K562 (cell line): ENCODE data around the gene CLIP1. TPM values are rescaled to one million over a fixed set of nuclear protein-coding genes. Genes with fewer than 3 reads are reported as not detected.

Source experiments
- ERF ChIP-seq: fragments of 450-650 bp; formaldehyde crosslinking; IDR thresholded peaks from 2 replicates; pipeline ENCODE4 v1.4.0; 2020; ENCODE audit warnings: mild to moderate bottlenecking, mixed read lengths
- HDAC3 ChIP-seq: fragments of 450-650 bp; IDR thresholded peaks from 2 replicates; pipeline ENCODE4 v1.6.1; 2018; ENCODE audit warnings: borderline replicate concordance, mild to moderate bottlenecking, moderate library complexity; ENCODE audit not compliant: partially characterized antibody
- JUNB ChIP-seq: fragments of 450-650 bp; formaldehyde crosslinking; conservative IDR thresholded peaks from 2 replicates; pipeline ENCODE4 v1.4.0; 2020; ENCODE audit warnings: mild to moderate bottlenecking
- KDM1A ChIP-seq, 2 experiments: fragments of 450-650 bp; IDR thresholded peaks; 2 replicates each; pipeline ENCODE4 v1.6.1; 2016; ENCODE audit warnings: mild to moderate bottlenecking in 2 of 2
- KDM2B ChIP-seq: fragments of 250-450 bp; sonication (Bioruptor Pico); IDR thresholded peaks from 2 replicates; pipeline ENCODE4 v1.8.0; 2021; ENCODE audit warnings: mild to moderate bottlenecking, moderate library complexity
- MAFG ChIP-seq: fragments of 450-650 bp; conservative IDR thresholded peaks from 2 replicates; pipeline ENCODE4 v1.6.1; 2016; ENCODE audit warnings: missing genetic modification characterization, missing compliant biosample characterization
- NELFE ChIP-seq: IDR thresholded peaks from 2 replicates; pipeline ENCODE4 v1.6.1; 2011; ENCODE audit warnings: mild to moderate bottlenecking; ENCODE audit not compliant: insufficient read depth, insufficient read length
- POLR2AphosphoS5 ChIP-seq: IDR thresholded peaks from 2 replicates; pipeline ENCODE4 v1.6.1; 2011; ENCODE audit warnings: mild to moderate bottlenecking, low read depth, low read length, moderate library complexity; ENCODE audit not compliant: control insufficient read depth, insufficient read depth
- RFX7 ChIP-seq: fragments of 250-450 bp; sonication (Bioruptor Pico); IDR thresholded peaks from 2 replicates; pipeline ENCODE4 v1.5.1; 2021; ENCODE audit warnings: mild to moderate bottlenecking
- XRCC3 ChIP-seq: fragments of 450-650 bp; IDR thresholded peaks from 2 replicates; pipeline ENCODE4 v1.6.1; 2017; ENCODE audit warnings: mild to moderate bottlenecking, moderate library complexity
- ZBED1 ChIP-seq: IDR thresholded peaks from 2 replicates; pipeline ENCODE4 v1.6.1; 2014
- ZNF212 ChIP-seq: fragments of 450-650 bp; formaldehyde crosslinking; IDR thresholded peaks from 2 replicates; pipeline ENCODE4 v1.4.0; 2020; ENCODE audit warnings: mild to moderate bottlenecking
- ZNF23 ChIP-seq: fragments of 250-450 bp; sonication (Bioruptor Pico); IDR thresholded peaks from 2 replicates; pipeline ENCODE4 v1.4.0; 2020; ENCODE audit warnings: mild to moderate bottlenecking
- ZNF263 ChIP-seq: sonication (generic); formaldehyde crosslinking; IDR thresholded peaks from 2 replicates; pipeline ENCODE4 v1.8.0; 2022; ENCODE audit warnings: mild to moderate bottlenecking, missing genetic modification reagents, borderline replicate concordance
- ZNF3 ChIP-seq: fragments of 250-450 bp; sonication (Bioruptor Pico); IDR thresholded peaks from 2 replicates; pipeline ENCODE4 v1.5.0; 2021; ENCODE audit warnings: mild to moderate bottlenecking, moderate library complexity
- ZNF445 ChIP-seq: fragments of 250-450 bp; sonication (Bioruptor Pico); IDR thresholded peaks from 2 replicates; pipeline ENCODE4 v1.4.0; 2020; ENCODE audit warnings: low read depth, mild to moderate bottlenecking, moderate library complexity
- ZNF75A ChIP-seq: fragments of 450-650 bp; formaldehyde crosslinking; IDR thresholded peaks from 2 replicates; pipeline ENCODE4 v1.4.0; 2020; ENCODE audit warnings: mild to moderate bottlenecking
- polyA plus RNA-seq, 8 experiments: library from polyadenylated mRNA; depleted of rRNA in 4 of 8; stranded (reverse) in 5 of 8; unstranded in 3 of 8; fragments of >200 nt; fragmentation: Nextera tagmentation in 2 of 8; fragmentation: Illumina TruSeq in 1 of 8; extraction: Ambion mirVana in 2 of 8; extraction: Trizol in 1 of 8; gene quantifications; 2 replicates each; pipeline versions ENCODE4 v1.2.1 to v1.2.3, GENCODE V29; 2011 to 2014; ENCODE audit warnings: inconsistent platforms in 1 of 8, missing spikeins in 1 of 8
- total RNA-seq, 7 experiments: library from RNA; depleted of rRNA in 6 of 7; stranded (reverse); fragments of >200 nt in 6 of 7; fragmentation: Illumina TruSeq in 2 of 7; extraction: Trizol in 2 of 7; gene quantifications; 2 replicates each; pipeline versions ENCODE4 v1.2.1 to v1.2.3, GENCODE V29; 2011 to 2021; ENCODE audit warnings: low replicate concordance in 1 of 7
- TF ChIP-seq, protein P1 (sequence below): fragments of 250-450 bp; sonication (Bioruptor Pico); IDR thresholded peaks from 2 replicates; pipeline ENCODE4 v1.4.0; 2020; ENCODE audit warnings: mild to moderate bottlenecking
- TF ChIP-seq, protein P2 (sequence below): sonication (generic); formaldehyde crosslinking; IDR thresholded peaks from 2 replicates; pipeline ENCODE4 v1.8.0; 2023; ENCODE audit warnings: mild to moderate bottlenecking, missing genetic modification reagents
- TF ChIP-seq, protein P3 (sequence below): fragments of 150-350 bp; IDR thresholded peaks from 2 replicates; pipeline ENCODE4 v1.6.1; 2014; ENCODE audit warnings: low read depth, mild to moderate bottlenecking, low read length, borderline replicate concordance
- TF ChIP-seq, protein P4 (sequence below): fragments of 450-650 bp; formaldehyde crosslinking; IDR thresholded peaks from 2 replicates; pipeline ENCODE4 v1.4.0; 2020; ENCODE audit warnings: mild to moderate bottlenecking, moderate library complexity

Gene CLIP1
- total and polyA plus RNA-seq, 9 of the 15 experiments (the other 6 are each of a cell fraction or from before 2014, with no cell fraction given), result 5.8 to 33.9 (median 27.6) TPM

DNA sequence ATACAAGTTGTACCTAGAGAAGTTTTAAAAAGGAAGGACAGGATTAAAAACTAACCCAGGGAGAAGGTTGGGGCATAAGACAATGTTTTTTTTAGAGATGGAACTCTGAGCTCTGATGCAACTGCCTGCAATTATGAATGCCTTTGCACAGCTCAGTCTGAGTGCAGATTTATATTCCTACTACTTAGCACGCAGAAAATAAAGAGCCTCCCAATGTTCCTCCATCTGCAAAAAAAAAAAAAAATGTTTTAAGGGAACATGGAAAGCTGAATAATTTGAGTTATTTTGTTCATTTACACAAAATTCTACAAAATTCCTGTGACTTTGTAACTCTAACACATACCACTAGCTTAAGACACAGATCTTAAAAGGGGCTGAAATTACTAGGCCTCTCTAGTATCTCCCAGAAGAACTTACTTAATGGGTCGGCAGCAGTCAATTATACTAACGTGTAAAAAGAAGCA is 15.7 kb downstream of the CLIP1 start (continued):
- TF ChIP-seq, protein P1, sequence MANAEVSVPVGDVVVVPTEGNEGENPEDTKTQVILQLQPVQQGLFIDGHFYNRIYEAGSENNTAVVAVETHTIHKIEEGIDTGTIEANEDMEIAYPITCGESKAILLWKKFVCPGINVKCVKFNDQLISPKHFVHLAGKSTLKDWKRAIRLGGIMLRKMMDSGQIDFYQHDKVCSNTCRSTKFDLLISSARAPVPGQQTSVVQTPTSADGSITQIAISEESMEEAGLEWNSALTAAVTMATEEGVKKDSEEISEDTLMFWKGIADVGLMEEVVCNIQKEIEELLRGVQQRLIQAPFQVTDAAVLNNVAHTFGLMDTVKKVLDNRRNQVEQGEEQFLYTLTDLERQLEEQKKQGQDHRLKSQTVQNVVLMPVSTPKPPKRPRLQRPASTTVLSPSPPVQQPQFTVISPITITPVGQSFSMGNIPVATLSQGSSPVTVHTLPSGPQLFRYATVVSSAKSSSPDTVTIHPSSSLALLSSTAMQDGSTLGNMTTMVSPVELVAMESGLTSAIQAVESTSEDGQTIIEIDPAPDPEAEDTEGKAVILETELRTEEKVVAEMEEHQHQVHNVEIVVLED, result peak; percentile 20; the same call in 1 of the 2 replicates
- TF ChIP-seq ZNF23 (CRISPR knock-in tag) (no peak), ZNF212 (CRISPR knock-in tag) (no peak), HDAC3 (no peak), KDM1A (IDR thresholded peaks at IDR 0.05) (no peak), ZNF3 (no peak), KDM2B (CRISPR knock-in tag) (no peak), ZNF263 (CRISPR knock-in tag) (no peak), ZNF445 (CRISPR knock-in tag) (no peak), JUNB (CRISPR knock-in tag) (no peak), XRCC3 (no peak), NELFE (no peak), ZBED1 (no peak), ERF (CRISPR knock-in tag) (no peak), ZNF75A (CRISPR knock-in tag) (no peak), RFX7 (CRISPR knock-in tag) (no peak), MAFG (tag) (no peak), POLR2AphosphoS5 (no peak)
- TF ChIP-seq, protein P2, sequence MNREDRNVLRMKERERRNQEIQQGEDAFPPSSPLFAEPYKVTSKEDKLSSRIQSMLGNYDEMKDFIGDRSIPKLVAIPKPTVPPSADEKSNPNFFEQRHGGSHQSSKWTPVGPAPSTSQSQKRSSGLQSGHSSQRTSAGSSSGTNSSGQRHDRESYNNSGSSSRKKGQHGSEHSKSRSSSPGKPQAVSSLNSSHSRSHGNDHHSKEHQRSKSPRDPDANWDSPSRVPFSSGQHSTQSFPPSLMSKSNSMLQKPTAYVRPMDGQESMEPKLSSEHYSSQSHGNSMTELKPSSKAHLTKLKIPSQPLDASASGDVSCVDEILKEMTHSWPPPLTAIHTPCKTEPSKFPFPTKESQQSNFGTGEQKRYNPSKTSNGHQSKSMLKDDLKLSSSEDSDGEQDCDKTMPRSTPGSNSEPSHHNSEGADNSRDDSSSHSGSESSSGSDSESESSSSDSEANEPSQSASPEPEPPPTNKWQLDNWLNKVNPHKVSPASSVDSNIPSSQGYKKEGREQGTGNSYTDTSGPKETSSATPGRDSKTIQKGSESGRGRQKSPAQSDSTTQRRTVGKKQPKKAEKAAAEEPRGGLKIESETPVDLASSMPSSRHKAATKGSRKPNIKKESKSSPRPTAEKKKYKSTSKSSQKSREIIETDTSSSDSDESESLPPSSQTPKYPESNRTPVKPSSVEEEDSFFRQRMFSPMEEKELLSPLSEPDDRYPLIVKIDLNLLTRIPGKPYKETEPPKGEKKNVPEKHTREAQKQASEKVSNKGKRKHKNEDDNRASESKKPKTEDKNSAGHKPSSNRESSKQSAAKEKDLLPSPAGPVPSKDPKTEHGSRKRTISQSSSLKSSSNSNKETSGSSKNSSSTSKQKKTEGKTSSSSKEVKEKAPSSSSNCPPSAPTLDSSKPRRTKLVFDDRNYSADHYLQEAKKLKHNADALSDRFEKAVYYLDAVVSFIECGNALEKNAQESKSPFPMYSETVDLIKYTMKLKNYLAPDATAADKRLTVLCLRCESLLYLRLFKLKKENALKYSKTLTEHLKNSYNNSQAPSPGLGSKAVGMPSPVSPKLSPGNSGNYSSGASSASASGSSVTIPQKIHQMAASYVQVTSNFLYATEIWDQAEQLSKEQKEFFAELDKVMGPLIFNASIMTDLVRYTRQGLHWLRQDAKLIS (CRISPR knock-in tag), result no peak
- TF ChIP-seq, protein P3, sequence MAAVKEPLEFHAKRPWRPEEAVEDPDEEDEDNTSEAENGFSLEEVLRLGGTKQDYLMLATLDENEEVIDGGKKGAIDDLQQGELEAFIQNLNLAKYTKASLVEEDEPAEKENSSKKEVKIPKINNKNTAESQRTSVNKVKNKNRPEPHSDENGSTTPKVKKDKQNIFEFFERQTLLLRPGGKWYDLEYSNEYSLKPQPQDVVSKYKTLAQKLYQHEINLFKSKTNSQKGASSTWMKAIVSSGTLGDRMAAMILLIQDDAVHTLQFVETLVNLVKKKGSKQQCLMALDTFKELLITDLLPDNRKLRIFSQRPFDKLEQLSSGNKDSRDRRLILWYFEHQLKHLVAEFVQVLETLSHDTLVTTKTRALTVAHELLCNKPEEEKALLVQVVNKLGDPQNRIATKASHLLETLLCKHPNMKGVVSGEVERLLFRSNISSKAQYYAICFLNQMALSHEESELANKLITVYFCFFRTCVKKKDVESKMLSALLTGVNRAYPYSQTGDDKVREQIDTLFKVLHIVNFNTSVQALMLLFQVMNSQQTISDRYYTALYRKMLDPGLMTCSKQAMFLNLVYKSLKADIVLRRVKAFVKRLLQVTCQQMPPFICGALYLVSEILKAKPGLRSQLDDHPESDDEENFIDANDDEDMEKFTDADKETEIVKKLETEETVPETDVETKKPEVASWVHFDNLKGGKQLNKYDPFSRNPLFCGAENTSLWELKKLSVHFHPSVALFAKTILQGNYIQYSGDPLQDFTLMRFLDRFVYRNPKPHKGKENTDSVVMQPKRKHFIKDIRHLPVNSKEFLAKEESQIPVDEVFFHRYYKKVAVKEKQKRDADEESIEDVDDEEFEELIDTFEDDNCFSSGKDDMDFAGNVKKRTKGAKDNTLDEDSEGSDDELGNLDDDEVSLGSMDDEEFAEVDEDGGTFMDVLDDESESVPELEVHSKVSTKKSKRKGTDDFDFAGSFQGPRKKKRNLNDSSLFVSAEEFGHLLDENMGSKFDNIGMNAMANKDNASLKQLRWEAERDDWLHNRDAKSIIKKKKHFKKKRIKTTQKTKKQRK, result no peak
- TF ChIP-seq, protein P4, sequence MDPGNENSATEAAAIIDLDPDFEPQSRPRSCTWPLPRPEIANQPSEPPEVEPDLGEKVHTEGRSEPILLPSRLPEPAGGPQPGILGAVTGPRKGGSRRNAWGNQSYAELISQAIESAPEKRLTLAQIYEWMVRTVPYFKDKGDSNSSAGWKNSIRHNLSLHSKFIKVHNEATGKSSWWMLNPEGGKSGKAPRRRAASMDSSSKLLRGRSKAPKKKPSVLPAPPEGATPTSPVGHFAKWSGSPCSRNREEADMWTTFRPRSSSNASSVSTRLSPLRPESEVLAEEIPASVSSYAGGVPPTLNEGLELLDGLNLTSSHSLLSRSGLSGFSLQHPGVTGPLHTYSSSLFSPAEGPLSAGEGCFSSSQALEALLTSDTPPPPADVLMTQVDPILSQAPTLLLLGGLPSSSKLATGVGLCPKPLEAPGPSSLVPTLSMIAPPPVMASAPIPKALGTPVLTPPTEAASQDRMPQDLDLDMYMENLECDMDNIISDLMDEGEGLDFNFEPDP, result no peak
